BLaER1 (cell line): ENCODE measurements around the gene STPG3.

Experiments used
- H3K27ac ChIP-seq: shearing (Covaris generic); formaldehyde crosslinking; 2 replicates; pipeline ENCODE4 v1.8.1; 2022
- H3K27me3 ChIP-seq: shearing (Covaris generic); formaldehyde crosslinking; 2 replicates; pipeline ENCODE4 v1.8.1; 2022
- H3K36me3 ChIP-seq: shearing (Covaris generic); formaldehyde crosslinking; 2 replicates; pipeline ENCODE4 v1.8.1; 2022
- H3K4me1 ChIP-seq: shearing (Covaris generic); formaldehyde crosslinking; 2 replicates; pipeline ENCODE4 v1.8.1; 2022
- H3K4me2 ChIP-seq: shearing (Covaris generic); formaldehyde crosslinking; 2 replicates; pipeline ENCODE4 v1.8.1; 2022
- H3K4me3 ChIP-seq: shearing (Covaris generic); formaldehyde crosslinking; 2 replicates; pipeline ENCODE4 v1.8.1; 2022
- H3K9ac ChIP-seq: shearing (Covaris generic); formaldehyde crosslinking; 2 replicates; pipeline ENCODE4 v1.8.1; 2022
- H3K9me3 ChIP-seq: shearing (Covaris generic); formaldehyde crosslinking; 2 replicates; pipeline ENCODE4 v1.8.1; 2022
- H4K20me1 ChIP-seq: shearing (Covaris generic); formaldehyde crosslinking; 2 replicates; pipeline ENCODE4 v1.8.1; 2022
- Cebpa-rat ChIP-seq: shearing (Covaris generic); IDR thresholded peaks from 2 replicates; pipeline ENCODE4 v1.8.1; 2022

The STPG3 gene

DNA sequence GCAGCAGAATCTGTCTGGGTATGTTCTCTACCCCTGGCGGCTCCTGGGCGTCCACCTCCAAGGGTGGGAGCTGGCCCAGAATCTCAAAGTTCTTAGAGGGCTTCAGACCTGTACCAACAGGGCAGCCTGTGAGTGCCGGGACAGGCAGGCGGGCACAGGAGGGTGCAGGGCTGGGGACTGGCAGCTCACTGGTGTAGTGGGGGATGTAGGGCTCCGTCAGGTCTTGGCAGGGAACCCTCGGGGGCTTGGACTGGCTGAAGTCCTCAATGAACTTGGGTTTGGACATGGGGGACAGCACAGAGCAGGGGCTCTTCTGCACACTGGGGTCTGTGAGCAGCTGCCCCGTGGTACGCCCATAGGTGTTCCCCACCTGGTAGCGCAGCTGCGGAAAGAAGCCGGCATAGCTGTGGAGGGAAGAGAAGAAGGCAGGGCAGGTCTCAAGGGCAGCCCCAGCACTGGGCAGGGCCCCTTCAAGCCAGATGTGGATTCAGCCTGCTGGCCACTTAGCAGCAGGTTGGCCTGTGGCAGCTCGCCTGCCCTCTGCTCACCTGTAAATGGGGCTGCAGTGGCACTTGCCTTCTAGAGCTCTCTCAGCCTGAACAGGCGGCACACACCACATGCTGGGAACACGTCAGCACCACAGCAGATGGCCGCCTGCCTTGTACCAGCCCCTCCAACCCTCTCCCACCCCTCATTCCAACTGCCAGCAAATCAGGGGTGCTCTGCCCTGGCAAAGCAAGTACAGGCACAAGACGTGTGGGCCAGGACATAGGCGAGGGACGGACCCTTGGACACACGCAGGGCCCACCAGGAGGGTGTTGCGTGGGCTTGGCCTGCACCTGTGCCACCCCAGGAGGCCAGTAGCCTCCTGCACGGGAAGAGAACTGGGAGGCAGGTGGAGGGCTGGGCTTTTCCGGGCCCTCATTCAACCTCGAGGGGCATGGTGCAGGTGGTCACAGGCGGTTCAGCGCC is 5.3 kb upstream of the STPG3 start:
- no peak for TF ChIP-seq Cebpa-rat
- Histone ChIP-seq H3K4me1 (peaks cover 67% of the 10 kb centered on the region), H3K27me3 (no peaks in the 10 kb centered on the region), H3K4me3 (no peak overlapping the region), H4K20me1 (peaks cover 47% of the 10 kb centered on the region), H3K9me3 (no peaks in the 10 kb centered on the region), H3K9ac (peak overlapping the region; percentile 38; the same call in 1 of the 2 replicates), H3K36me3 (peaks cover 28% of the 10 kb centered on the region), H3K27ac (0 out of 2 replicates have a peak overlapping the region, but pooled peaks have one; percentile 6), H3K4me2 (peak overlapping the region; percentile 99)

DNA sequence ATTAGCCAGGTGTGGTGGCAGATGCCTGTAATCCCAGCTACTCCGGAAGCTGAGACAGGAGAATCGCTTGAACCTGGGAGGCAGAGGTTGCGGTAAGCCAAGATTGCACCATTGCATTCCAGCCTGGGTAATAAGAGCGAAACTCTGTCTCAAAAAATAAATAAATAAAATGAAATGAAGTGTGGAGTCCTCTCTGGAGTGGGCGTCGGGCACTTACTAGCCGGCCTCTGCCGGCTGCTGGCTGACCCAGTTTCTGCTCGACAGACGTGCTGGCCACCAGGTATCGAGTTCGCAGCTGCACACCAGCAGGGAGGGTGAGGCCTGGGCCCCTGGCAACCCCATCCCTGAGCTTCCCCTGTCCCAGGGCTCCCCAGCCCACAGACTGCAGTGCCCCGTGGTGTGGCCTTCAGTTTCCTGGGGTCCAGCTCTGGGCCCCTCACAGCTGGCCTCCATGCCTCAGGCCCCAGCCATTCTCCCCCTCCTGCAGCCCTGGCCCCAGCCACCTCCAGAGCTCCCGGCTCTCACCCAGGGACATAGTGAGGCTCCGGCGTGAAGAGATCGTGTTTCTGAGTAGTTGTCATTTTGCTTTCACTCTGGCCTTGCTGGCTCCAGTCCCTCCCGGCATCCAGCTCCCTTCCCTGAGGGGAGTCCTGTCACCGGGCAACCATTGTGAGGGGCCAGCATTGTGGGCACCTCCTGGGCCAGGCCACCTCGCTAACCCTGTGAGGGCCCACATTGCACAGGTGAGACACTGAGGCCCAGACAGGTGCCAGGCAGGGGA is 3.8 kb upstream of the STPG3 start:
- H3K27ac ChIP-seq = no peak overlapping the region
- H3K9ac ChIP-seq = no peak overlapping the region
- 0 out of 2 replicates have a peak overlapping the region, but pooled peaks have one; percentile 99 for H3K4me2 ChIP-seq

DNA sequence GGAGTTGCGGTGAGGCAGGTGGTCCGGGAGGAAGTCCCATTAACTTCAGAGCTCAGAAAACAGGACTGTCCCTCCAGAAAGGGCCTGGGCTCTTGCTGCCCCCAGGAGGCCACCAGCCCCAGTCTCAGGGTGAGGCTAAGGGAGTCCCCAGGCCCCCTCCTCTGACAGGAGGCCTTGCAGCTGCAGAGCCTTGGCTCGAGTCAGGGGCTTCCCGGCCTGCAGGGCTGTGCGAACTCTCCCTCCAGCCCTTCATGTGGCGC is 3.2 kb upstream of the STPG3 start:
- H3K4me2 ChIP-seq = 0 out of 2 replicates have a peak overlapping the region, but pooled peaks have one; percentile 8
- H3K4me3 ChIP-seq = no peak overlapping the region
- peaks cover 33% of the 10 kb centered on the region for H4K20me1 ChIP-seq
- H3K9ac ChIP-seq = no peak overlapping the region
- peaks cover 15% of the 10 kb centered on the region for H3K36me3 ChIP-seq
- H3K27me3 ChIP-seq = no peaks in the 10 kb centered on the region
- no peaks in the 10 kb centered on the region for H3K9me3 ChIP-seq
- H3K4me1 ChIP-seq = peaks cover 66% of the 10 kb centered on the region
- TF ChIP-seq Cebpa-rat = no peak
- H3K27ac ChIP-seq = no peak overlapping the region

More for the DNA sequence above, 3.8 kb upstream of the STPG3 start:
- Histone ChIP-seq H4K20me1 (peaks cover 38% of the 10 kb centered on the region), H3K27me3 (no peaks in the 10 kb centered on the region), H3K4me1 (peaks cover 67% of the 10 kb centered on the region), H3K4me3 (no peak overlapping the region), H3K36me3 (peaks cover 21% of the 10 kb centered on the region), H3K9me3 (no peaks in the 10 kb centered on the region)
- TF ChIP-seq Cebpa-rat = no peak

DNA sequence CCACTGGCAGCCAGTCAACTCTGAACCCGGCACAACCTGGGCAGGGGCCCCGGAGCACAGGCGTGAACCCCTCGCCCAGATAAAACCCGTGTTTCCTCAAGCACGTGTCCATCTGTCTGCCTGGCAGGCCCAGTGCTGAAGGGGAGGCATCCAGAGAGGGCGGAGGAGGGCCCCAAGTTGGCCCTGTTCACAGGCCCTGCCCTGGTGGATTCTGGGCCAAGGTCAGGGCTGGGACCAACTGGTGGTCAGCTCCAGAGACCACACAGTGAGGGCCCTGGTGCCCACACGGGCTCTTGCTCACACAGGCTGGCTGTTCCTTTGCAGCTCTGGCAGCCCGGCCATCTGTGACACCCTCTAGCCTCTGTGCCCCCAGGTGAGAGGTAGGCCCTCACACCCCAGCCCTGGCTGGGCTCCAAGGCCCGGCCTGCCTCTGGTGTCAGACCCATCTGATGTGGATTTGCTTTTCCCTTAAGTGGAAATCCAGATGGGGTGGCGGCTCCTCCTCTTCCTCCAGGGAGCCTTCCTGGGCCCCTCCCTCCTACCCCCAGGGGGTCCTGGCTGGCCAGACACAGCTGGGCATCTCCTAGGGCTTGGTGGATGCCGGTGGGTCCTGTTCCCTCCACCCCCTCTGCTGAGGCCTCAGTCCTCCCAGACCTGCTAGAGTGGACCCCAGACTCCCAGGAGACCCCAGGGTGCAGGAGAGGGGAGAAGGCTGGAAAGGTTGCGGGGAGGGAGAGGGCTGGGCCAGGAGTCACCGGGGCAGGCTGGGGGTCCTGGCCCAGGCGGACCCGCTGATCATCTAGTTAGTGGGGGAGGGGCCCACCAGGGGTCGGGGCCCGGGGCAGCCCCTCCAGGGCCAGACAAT is 525 bp upstream of the STPG3 start:
- no peaks in the 10 kb centered on the region for H3K9me3 ChIP-seq
- no peak overlapping the region for H3K9ac ChIP-seq
- H3K36me3 ChIP-seq = no peaks in the 10 kb centered on the region
- 0 out of 2 replicates have a peak overlapping the region, but pooled peaks have one; percentile 16 for H3K27ac ChIP-seq
- no peak overlapping the region for H3K4me3 ChIP-seq
- peaks cover 56% of the 10 kb centered on the region for H3K4me1 ChIP-seq
- peak overlapping the region; percentile 23; the same call in 1 of the 2 replicates for H3K4me2 ChIP-seq
- H4K20me1 ChIP-seq = peaks cover 7% of the 10 kb centered on the region
- H3K27me3 ChIP-seq = no peaks in the 10 kb centered on the region
- TF ChIP-seq Cebpa-rat = no peak

DNA sequence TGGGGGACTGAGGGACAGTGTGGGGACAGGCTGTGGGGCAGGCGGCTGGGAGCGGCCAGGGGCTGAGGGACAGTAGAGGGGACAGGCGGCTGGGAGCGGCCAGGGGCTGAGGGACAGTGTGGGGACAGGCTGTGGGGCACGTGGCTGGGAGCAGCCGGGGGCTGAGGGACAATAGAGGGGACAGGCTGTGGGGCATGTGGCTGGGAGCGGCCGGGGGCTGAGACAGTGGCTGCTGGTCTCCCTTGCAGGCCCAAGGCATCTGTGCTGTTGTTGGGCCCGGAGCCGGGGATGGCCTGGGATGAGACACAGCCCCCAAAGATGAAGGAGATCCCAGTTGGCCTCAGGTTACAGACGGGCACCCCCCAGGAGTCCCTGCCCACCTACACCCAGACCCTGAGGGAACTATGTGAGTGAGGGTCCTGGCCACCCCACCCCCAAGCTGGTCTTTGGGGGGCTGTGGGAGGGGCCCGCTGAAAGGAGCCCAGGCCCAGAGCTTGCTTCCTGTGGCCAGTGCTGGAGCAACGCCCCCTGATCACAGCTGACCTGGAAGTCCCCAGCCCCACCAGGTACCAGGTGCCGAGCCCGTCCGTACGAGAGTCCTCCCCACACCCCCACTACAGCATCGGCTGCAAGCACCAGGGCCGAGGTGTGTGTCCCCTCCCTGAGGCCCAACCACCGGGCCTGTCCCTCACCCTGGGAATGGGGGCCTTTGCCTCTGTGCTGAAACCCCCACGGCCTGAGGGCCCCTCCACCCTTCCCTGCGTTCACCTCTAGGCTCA is 593 bp downstream of the STPG3 start:
- Histone ChIP-seq H3K27ac (no peak overlapping the region; the same call in 1 of the 2 replicates), H3K36me3 (peaks cover 7% of the 10 kb centered on the region), H3K4me1 (peaks cover 54% of the 10 kb centered on the region), H3K27me3 (no peaks in the 10 kb centered on the region), H3K9ac (no peak overlapping the region), H3K4me2 (no peak overlapping the region), H3K9me3 (no peaks in the 10 kb centered on the region), H4K20me1 (peaks cover 13% of the 10 kb centered on the region), H3K4me3 (no peak overlapping the region)
- no peak for TF ChIP-seq Cebpa-rat

DNA sequence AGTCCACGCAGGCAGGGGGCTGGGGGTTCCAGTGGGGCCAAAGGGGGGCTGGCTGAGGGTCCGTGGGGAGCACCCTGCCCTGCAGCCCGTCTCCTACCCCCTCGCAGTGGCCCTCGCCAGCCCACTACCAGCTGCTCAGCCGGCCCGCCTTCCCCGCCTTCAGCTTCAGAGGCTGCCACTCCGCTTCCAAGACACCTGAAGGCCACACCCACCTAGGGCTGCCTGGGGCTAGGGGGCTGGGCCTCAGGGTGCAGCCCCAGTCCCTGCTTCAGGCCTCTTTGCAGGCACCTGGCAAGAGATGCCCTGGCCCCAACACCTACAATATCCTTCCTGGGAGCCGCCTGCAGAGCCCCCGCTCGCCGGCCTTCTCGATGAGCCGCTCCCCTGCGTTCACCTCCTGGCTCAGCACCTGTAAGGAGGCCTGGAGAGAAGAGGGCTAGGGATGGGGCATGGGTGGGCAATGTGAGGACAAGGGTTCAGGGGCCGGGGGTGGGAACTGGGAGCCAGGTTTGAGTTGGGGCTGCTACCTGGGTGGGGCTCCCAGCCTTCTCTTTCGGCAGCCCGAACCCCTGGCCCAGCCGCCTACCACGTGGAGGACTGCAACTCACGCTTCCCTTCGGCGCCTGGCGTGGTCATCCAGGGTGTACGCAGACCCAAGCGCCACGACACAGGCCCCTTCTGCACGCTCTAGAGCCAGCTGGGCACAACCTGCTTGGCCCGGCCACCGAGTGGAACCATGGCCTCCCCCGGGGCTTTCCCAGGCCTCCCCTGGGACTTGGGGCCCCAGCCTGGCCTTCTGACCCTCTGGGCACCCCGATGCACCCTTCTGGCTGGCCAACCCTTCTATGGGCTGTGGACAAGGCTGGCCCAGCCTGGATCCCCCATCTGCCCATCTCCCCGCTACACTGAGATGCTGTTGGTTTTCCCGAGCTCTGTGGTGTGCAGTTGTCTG is 1.7 kb downstream of the STPG3 start:
- Histone ChIP-seq H3K4me3 (no peak overlapping the region), H3K4me1 (peaks cover 54% of the 10 kb centered on the region), H3K9me3 (no peaks in the 10 kb centered on the region), H3K27ac (no peak overlapping the region), H3K4me2 (peak overlapping the region; percentile 100), H4K20me1 (peaks cover 18% of the 10 kb centered on the region), H3K36me3 (peaks cover 14% of the 10 kb centered on the region), H3K27me3 (no peaks in the 10 kb centered on the region), H3K9ac (peak overlapping the region; percentile 34; the same call in 1 of the 2 replicates)
- TF ChIP-seq Cebpa-rat = no peak

DNA sequence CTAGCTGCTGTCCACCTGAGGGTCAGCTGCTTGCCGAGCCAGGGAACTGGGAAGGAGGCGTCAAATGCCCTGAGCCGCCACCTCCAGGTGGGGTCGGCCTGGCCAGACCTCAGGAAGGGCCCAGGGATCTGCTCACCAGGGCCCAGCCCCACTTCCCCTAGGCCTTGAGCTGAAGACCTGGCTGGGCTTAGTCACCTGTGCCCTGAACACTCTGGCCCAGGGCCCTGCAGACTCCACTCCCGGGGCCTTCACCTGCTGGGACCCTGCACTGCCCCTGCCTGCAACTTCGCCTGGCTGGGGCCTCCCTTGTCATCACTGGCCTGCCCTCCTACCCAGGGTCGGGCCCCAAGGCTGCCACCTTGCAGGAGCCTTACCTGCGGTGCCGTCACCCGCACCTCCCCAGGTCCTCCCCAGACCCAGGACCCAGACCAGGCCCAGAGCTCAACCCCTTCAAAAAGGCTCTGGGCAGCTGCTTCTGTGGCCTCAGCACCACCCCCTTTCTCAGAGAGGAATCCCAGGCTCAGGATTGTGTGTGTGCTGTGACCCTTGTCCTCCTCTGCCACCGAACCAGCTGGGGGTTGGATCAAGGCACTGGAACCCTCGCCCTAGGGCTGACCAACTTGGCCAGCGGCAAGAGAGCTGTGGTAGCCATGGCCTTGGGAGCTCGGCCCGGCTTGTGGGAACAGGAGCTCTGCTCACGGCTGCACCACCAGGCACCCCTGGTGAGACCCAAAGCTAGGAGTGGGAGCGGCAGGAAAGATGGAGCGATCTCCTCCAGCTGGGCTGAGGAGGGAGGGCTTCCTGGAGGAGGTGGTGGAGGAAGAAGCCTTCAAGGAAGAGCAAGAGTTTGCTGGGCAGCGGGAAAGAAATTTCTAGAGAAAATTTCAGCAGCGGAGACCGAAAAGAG is 2.9 kb downstream of the STPG3 start:
- Histone ChIP-seq H3K4me2 (peak overlapping the region; percentile 100), H3K36me3 (peaks cover 25% of the 10 kb centered on the region), H3K27ac (peak overlapping the region; percentile 93), H4K20me1 (peaks cover 19% of the 10 kb centered on the region), H3K4me3 (peak overlapping the region; percentile 99), H3K4me1 (peaks cover 60% of the 10 kb centered on the region), H3K9ac (peak overlapping the region; percentile 94), H3K9me3 (no peaks in the 10 kb centered on the region), H3K27me3 (no peaks in the 10 kb centered on the region)
- TF ChIP-seq Cebpa-rat = no peak
